GM10847 (cell line): ENCODE data around the gene LGALS16.

ENCODE experiments used
- POLR2A ChIP-seq: IDR thresholded peaks from 2 replicates; pipeline ENCODE4 v1.6.1; 2011; ENCODE audit not compliant: insufficient read length; ENCODE audit errors: extremely low read depth

The LGALS16 gene, protein sequence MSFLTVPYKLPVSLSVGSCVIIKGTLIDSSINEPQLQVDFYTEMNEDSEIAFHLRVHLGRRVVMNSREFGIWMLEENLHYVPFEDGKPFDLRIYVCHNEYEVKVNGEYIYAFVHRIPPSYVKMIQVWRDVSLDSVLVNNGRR

GRCh38 chr19:39655613-39656012 lies at the start of gene LGALS16:
TSS of gene LGALS16 (plus strand) at chr19:39655913. CDS start at chr19:39655962, 49 bp downstream.
- TF ChIP-seq POLR2A, result no peak

DNA sequence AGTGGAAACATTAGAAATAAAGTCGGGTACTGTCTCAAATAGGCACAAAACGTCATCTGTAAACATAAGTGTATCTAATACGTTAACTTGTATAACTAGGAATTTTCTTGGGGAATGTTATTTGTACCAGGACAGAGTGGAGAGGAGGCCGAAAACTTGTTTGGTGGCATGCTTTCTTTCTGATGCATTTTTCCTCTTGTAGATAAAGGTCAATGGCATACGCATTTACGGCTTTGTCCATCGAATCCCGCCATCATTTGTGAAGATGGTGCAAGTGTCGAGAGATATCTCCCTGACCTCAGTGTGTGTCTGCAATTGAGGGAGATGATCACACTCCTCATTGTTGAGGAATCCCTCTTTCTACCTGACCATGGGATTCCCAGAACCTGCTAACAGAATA lies 48.7 kb upstream of the LGALS16 start:
- TF ChIP-seq POLR2A, result no peak

DNA sequence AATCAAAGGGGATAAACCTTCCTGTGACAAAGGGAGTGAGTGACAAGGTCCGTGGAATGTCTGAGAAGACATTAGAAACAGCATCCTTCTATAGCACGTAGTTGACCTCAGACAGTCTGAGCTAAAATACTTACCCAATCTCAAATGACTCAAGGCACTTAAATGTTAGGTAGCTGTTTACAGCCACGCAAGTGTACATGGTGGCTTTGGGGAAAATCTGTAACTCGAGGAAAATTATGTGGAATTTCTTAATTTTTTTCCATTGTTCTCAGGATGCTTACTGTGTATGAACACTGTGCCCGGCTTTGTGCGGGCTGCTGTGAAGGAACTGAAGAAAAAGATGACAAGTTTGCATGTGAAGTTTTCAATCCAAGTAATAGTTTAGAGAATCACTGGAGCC lies 48.2 kb upstream of the LGALS16 start:
- no peak for TF ChIP-seq POLR2A

- no peak for TF ChIP-seq POLR2A
Measured at GRCh38 chr19:39613597-39613996, 42.1 kb upstream of the LGALS16 start.

- no peak for TF ChIP-seq POLR2A
Measured at GRCh38 chr19:39617745-39618144, 38.0 kb upstream of the LGALS16 start.

DNA sequence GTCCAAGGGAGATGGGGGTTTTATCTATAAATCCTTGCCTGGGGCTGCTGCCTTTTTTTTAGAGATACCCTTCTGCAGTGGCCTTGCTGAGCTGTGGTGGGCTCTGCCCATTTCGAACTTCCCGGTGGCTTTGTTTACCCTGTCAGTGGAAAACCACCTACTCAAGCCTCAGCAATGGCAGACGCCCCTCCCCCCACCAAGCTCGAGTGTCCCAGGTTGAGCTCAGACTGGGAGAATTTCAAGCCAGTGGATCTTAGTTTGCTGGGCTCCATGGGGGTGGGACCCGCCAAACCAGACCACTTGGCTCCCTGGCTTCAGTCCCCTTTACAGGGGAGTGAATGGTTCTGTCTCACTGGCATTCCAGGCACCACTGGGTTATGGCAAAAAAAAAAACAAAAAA lies 31.8 kb upstream of the LGALS16 start:
- TF ChIP-seq POLR2A, result no peak

- no peak for TF ChIP-seq POLR2A
Measured at GRCh38 chr19:39631178-39631577, 24.5 kb upstream of the LGALS16 start.

DNA sequence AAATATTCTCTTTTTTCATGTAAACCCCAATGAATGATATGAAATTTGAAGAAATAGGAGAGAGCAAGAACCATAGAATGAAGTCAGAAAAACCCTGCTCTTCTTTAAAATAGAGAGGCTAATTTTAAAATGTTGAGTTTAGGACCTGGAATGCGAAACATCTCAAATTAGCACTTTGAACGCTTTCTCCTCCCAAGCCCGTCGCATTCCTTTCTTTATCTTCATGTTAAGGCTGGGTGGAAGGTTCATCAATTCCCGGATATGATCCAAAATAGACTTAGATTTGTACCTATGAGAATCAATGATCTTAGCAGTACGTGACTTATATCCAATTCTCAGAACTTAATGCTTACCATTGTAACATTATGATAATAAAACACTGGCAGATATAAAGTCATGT lies 24.1 kb upstream of the LGALS16 start:
- no peak for TF ChIP-seq POLR2A

DNA sequence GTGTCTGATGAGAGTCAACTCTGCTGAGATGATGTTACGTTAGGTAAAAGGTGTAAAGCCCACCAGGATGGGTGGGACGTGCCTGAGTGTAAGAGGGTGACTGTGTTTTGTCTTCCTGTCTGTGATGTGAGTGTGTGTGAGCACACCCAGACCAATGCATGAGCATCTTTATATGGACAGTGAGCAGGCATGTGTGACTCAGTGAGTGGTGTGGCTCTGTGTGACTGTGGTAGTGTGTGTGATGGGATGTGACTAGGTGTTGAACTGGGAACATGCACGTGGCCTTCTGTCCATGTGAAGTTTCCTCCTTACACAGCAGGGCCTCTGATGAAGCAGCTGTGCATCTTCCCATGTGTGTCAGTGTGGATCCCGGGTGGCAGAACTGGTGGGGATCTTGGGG lies 17.8 kb upstream of the LGALS16 start:
- TF ChIP-seq POLR2A, result no peak

DNA sequence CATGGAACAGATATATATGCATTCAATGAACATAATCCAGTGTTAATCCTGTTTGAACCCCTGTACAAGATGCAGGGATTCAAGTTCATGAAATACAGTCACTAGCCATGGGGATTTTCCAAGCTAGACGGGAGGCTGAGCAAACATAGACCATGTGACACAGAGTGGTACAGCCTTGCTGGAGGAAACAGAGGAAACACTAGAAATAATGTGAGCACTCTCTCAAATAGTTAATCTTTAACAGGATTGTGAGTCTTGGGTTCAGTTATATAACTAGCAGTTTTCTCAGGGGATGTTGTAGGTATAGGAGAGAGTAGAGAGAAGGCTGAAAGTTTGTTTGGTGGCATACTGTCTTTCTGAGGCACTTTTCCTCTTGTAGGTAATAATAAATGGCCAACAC lies 13.9 kb upstream of the LGALS16 start:
- no peak for TF ChIP-seq POLR2A

DNA sequence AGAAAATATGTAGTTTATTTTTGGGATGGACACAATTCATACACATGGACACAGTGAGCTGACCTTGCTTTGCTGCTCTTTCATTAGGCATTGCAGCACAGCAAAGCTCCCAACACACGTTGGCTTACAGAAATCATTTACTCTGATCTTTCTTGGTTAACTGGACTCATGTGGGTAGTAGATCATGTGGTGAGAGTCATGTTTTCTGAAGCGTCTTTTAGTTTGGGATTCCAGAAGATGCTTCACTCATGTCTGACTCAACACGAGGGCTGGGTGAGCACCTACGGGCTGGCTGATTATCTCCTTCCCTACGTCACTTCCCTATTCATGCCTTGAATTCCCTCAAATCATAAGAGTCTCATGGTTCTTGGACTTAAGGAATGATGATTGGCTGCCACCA lies 12.1 kb upstream of the LGALS16 start:
- no peak for TF ChIP-seq POLR2A

- TF ChIP-seq POLR2A, result no peak
Measured at GRCh38 chr19:39645800-39646411, 9.8 kb upstream of the LGALS16 start.

- no peak for TF ChIP-seq POLR2A
Measured at GRCh38 chr19:39647918-39648317, 7.8 kb upstream of the LGALS16 start.

DNA sequence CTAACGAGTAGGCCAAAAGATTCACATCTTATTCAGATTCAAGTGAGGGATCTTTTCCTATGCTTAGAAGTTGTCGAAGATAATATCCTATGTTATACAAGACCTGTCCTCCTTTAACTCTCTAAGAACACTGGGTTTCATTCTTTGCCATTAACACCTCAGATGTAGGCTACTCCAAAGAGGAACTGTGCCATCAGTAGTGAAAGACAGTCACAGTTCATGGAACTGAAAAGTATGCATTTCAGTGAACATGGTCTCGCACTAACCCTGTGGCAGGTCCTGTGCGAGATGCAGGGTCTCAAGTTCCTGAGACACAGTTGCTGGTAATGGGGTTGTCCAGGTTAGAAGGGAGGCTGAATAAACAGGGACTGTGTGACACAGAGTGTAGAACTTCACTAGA lies 4.1 kb downstream of the LGALS16 start:
- no peak for TF ChIP-seq POLR2A

- no peak for TF ChIP-seq POLR2A
Measured at GRCh38 chr19:39660661-39661060, 4.9 kb downstream of the LGALS16 start.

DNA sequence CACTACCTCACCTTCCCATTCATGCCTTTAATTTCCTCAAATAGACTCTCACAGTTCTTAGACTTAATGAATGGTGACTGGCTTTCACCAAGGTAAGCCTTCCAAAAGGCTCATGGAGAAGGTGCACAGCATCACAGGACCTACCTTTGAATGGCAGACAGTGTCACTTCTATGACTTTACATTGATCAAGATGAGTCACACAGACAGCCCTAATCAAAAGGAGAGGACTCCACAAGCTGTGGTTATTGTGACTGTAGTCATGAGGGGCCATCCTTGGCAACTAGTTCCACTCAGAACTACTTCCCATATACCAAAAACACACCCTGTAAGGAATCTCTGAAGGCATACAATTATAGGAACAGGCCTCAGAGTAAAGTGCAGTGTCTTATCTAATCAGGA lies 5.9 kb downstream of the LGALS16 start:
- no peak for TF ChIP-seq POLR2A

DNA sequence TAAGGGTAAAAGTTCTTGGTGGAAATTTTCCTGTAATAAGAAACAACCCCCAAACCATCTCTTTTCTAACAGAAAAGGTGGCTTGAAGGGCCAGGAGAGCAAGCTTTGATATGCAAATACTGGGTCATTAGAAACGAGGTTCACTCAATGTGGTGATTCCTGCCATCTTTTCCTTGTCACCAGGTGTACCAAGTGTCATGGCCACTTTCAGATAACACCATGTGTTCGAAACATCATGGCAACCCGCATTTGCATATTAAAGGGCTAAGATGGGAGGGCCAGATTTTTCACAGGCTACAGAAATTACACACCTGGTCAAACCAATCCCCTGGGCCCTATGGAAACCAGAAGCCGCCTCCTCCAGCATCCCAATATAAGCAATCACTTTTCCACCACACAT lies 15.3 kb downstream of the LGALS16 start:
- no peak for TF ChIP-seq POLR2A

GRCh38 chr19:39671739-39672363 lies 16.1 kb downstream of the LGALS16 start:
- no peak for TF ChIP-seq POLR2A

- no peak for TF ChIP-seq POLR2A
Measured at GRCh38 chr19:39672473-39672872, 16.8 kb downstream of the LGALS16 start.
